Astrocyte (in vitro differentiated cells and primary cell): Measurements from ENCODE around the gene PRAC1. TPM values are rescaled to one million over a fixed set of nuclear protein-coding genes. Genes with fewer than 3 reads are reported as not detected.

Experiments
- DNase-seq: peaks from one replicate; pipeline ENCODE4 v3.0.0-alpha.2; 2010; ENCODE audit warnings: low read depth
- FAIRE-seq: peaks from 2 replicates; lab custom pipeline; 2011; peaks lifted over from hg19 to GRCh38; lab: Jason Lieb, UNC
- H2AFZ ChIP-seq: 2 replicates; pipeline ENCODE4 v1.6.0; 2012; ENCODE audit warnings: low read depth, low read length, inconsistent platforms
- H3K27ac ChIP-seq: 2 replicates; pipeline ENCODE4 v1.5.1; 2011; ENCODE audit warnings: low read depth, low read length, inconsistent platforms
- H3K27me3 ChIP-seq: 2 replicates; pipeline ENCODE4 v1.6.0; 2011; ENCODE audit warnings: low read length, inconsistent platforms; ENCODE audit not compliant: insufficient read depth
- H3K36me3 ChIP-seq: 2 replicates; pipeline ENCODE4 v1.5.1; 2011; ENCODE audit warnings: low read length, inconsistent platforms; ENCODE audit not compliant: insufficient read depth
- H3K4me1 ChIP-seq: 2 replicates; pipeline ENCODE4 v1.5.1; 2011; ENCODE audit warnings: low read length, inconsistent platforms; ENCODE audit not compliant: insufficient read depth
- H3K4me2 ChIP-seq: 2 replicates; pipeline ENCODE4 v1.6.0; 2012; ENCODE audit warnings: low read length, inconsistent platforms
- H3K4me3 ChIP-seq: 2 replicates; pipeline ENCODE4 v1.5.1; 2011; ENCODE audit warnings: low read depth, mild to moderate bottlenecking, low read length, inconsistent platforms; ENCODE audit not compliant: insufficient read depth
- H3K79me2 ChIP-seq: 2 replicates; pipeline ENCODE4 v1.6.0; 2012; ENCODE audit warnings: mild to moderate bottlenecking, low read length, inconsistent platforms; ENCODE audit not compliant: insufficient read depth
- H3K9ac ChIP-seq: 2 replicates; pipeline ENCODE4 v1.6.0; 2012; ENCODE audit warnings: mild to moderate bottlenecking, low read length, inconsistent platforms
- H3K9me3 ChIP-seq: 2 replicates; pipeline ENCODE4 v1.5.1; 2012; ENCODE audit warnings: low read depth, mild to moderate bottlenecking, low read length, inconsistent platforms; ENCODE audit not compliant: insufficient read depth
- H4K20me1 ChIP-seq: 2 replicates; pipeline ENCODE4 v1.6.0; 2012; ENCODE audit warnings: low read length, inconsistent platforms; ENCODE audit not compliant: insufficient read depth
- H3K27ac Mint-ChIP-seq: one replicate; pipeline ENCODE4 v1.8.0; 2021; ENCODE audit warnings: mild to moderate bottlenecking, mixed read lengths; ENCODE audit not compliant: unreplicated experiment
- H3K27me3 Mint-ChIP-seq: one replicate; pipeline ENCODE4 v1.8.0; 2021; ENCODE audit warnings: low read depth, mixed read lengths; ENCODE audit not compliant: unreplicated experiment
- H3K36me3 Mint-ChIP-seq: one replicate; pipeline ENCODE4 v1.8.0; 2021; ENCODE audit warnings: low read depth, mixed read lengths; ENCODE audit not compliant: unreplicated experiment
- H3K4me1 Mint-ChIP-seq: one replicate; pipeline ENCODE4 v1.8.0; 2021; ENCODE audit warnings: low read depth, mixed read lengths; ENCODE audit not compliant: unreplicated experiment
- H3K4me3 Mint-ChIP-seq: one replicate; pipeline ENCODE4 v1.8.0; 2021; ENCODE audit warnings: mild to moderate bottlenecking, moderate library complexity, mixed read lengths; ENCODE audit not compliant: unreplicated experiment
- H3K9me3 Mint-ChIP-seq: one replicate; pipeline ENCODE4 v1.8.0; 2021; ENCODE audit warnings: mild to moderate bottlenecking, mixed read lengths; ENCODE audit not compliant: unreplicated experiment
- EZH2 ChIP-seq: IDR thresholded peaks from 2 replicates; pipeline ENCODE4 v1.6.1; 2012; ENCODE audit warnings: mild to moderate bottlenecking, low read length, inconsistent platforms; ENCODE audit not compliant: insufficient read depth
- total RNA-seq: library from RNA; stranded (reverse); gene quantifications from 2 replicates; pipeline ENCODE4 v1.2.1, GENCODE V29; 2021
- TF ChIP-seq, protein P1 (sequence below): IDR thresholded peaks from 2 replicates; pipeline ENCODE4 v1.5.1; 2011; ENCODE audit warnings: low read depth, mild to moderate bottlenecking, inconsistent platforms, low read length, moderate library complexity; ENCODE audit not compliant: insufficient read depth

The PRAC1 gene
- total RNA-seq, 1 donor from 2014 or later, result not detected

DNA sequence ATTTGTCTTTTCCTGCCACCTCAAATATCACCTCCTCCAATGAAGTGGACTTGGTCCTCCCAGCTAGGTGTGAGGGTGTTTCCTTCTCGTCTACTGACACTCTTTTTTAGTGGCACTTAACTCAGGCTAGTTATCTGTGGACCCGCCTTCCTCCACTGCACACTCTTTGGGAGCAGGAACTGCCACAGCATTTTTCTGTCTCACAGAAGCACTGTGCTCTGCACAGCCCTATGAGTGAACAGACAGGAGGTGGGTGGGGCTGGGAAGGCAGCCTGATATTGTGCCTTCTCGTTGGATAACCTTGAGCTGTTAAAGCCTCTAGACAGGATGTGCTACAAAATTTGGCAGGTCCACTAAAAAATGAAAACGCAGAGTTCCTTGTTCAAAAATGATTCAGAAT is 38.1 kb upstream of the PRAC1 start:
- no peaks in the 10 kb centered on the region for H3K36me3 ChIP-seq
- H2AFZ ChIP-seq, result no peak overlapping the region
- H3K27me3 ChIP-seq, result peaks cover 66% of the 10 kb centered on the region
- peaks cover 7% of the 10 kb centered on the region for H3K9me3 Mint-ChIP-seq
- no peak overlapping the region for H3K4me2 ChIP-seq
- H3K4me1 Mint-ChIP-seq, result no peaks in the 10 kb centered on the region
- no peaks in the 10 kb centered on the region for H3K9me3 ChIP-seq
- H3K27ac ChIP-seq, result no peak overlapping the region
- peaks cover 90% of the 10 kb centered on the region for H3K27me3 Mint-ChIP-seq
- H4K20me1 ChIP-seq, result no peaks in the 10 kb centered on the region
- no peak overlapping the region for H3K27ac Mint-ChIP-seq
- FAIRE-seq (no peak), DNase-seq (no peak)
- no peak overlapping the region for H3K9ac ChIP-seq
- H3K79me2 ChIP-seq, result no peaks in the 10 kb centered on the region
- TF ChIP-seq, protein P1, sequence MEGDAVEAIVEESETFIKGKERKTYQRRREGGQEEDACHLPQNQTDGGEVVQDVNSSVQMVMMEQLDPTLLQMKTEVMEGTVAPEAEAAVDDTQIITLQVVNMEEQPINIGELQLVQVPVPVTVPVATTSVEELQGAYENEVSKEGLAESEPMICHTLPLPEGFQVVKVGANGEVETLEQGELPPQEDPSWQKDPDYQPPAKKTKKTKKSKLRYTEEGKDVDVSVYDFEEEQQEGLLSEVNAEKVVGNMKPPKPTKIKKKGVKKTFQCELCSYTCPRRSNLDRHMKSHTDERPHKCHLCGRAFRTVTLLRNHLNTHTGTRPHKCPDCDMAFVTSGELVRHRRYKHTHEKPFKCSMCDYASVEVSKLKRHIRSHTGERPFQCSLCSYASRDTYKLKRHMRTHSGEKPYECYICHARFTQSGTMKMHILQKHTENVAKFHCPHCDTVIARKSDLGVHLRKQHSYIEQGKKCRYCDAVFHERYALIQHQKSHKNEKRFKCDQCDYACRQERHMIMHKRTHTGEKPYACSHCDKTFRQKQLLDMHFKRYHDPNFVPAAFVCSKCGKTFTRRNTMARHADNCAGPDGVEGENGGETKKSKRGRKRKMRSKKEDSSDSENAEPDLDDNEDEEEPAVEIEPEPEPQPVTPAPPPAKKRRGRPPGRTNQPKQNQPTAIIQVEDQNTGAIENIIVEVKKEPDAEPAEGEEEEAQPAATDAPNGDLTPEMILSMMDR, result no peak
- no peak for TF ChIP-seq EZH2
- H3K36me3 Mint-ChIP-seq, result peaks cover 2% of the 10 kb centered on the region
- no peak overlapping the region for H3K4me3 ChIP-seq
- H3K4me3 Mint-ChIP-seq, result no peak overlapping the region
- H3K4me1 ChIP-seq, result no peaks in the 10 kb centered on the region

DNA sequence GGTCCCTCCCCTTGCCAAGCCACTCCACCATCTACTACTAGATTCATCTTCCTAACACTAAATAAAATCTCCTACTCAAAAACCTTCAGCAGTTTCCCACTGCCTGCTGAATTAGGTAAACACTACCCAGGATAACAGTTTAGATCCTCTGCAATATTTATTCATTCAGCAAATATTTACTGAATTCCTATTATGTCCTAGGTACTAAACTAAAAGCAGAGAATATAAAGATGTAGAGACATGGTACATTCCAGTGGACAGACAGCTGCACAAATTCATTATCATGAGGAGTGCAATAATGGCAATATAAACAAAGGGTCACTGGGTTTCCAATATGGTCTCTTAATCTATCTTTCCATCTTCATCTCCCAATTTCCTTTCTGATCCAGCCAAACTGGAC is 37.0 kb upstream of the PRAC1 start:
- no peak overlapping the region for H3K4me3 ChIP-seq
- Mint-ChIP-seq H3K27me3 (peaks cover 89% of the 10 kb centered on the region), H3K9me3 (peaks cover 8% of the 10 kb centered on the region), H3K4me1 (no peaks in the 10 kb centered on the region), H3K27ac (no peak overlapping the region), H3K4me3 (no peak overlapping the region), H3K36me3 (peaks cover 3% of the 10 kb centered on the region)
- DNase-seq (no peak), FAIRE-seq (no peak)
- TF ChIP-seq, protein P1, result no peak
- TF ChIP-seq EZH2, result no peak
- no peaks in the 10 kb centered on the region for H3K4me1 ChIP-seq
- no peak overlapping the region for H3K27ac ChIP-seq
- H3K9ac ChIP-seq, result no peak overlapping the region
- no peaks in the 10 kb centered on the region for H4K20me1 ChIP-seq
- peaks cover 73% of the 10 kb centered on the region for H3K27me3 ChIP-seq
- no peaks in the 10 kb centered on the region for H3K79me2 ChIP-seq
- H3K36me3 ChIP-seq, result no peaks in the 10 kb centered on the region
- no peak overlapping the region for H3K4me2 ChIP-seq
- H2AFZ ChIP-seq, result no peak overlapping the region
- peaks cover 3% of the 10 kb centered on the region for H3K9me3 ChIP-seq

DNA sequence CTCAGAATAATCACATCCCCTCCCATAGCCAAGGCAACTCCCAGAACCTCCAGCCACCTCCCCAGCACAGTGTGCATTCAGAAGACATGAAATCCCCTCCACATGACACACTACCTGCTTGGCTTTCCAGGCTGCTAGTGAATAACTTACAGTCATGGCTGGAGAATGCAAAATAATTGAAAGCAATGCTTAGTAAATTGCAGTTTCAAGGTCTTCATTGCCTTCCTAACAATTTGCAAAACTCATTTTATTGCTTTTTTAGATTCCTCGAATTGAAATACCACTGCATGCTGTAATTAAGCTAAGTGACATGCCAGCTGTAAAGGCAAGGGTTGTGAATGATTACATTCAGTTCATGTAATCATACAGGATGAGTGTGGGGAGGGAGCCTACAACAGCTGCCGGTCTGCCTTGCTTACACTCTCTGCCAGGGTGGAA is 35.2 kb upstream of the PRAC1 start:
- Histone ChIP-seq H3K36me3 (no peaks in the 10 kb centered on the region), H2AFZ (no peak overlapping the region), H3K4me1 (peaks cover 4% of the 10 kb centered on the region), H3K4me3 (no peak overlapping the region), H3K9me3 (peaks cover 6% of the 10 kb centered on the region), H3K27ac (no peak overlapping the region), H3K79me2 (no peaks in the 10 kb centered on the region), H3K9ac (no peak overlapping the region), H4K20me1 (no peaks in the 10 kb centered on the region), H3K27me3 (peaks cover 80% of the 10 kb centered on the region), H3K4me2 (no peak overlapping the region)
- FAIRE-seq, result peak; percentile 41
- Mint-ChIP-seq H3K4me3 (no peak overlapping the region), H3K9me3 (peaks cover 13% of the 10 kb centered on the region), H3K27ac (no peak overlapping the region), H3K27me3 (peaks cover 87% of the 10 kb centered on the region), H3K4me1 (peaks cover 3% of the 10 kb centered on the region), H3K36me3 (peaks cover 5% of the 10 kb centered on the region)
- TF ChIP-seq, protein P1, result no peak
- no peak for TF ChIP-seq EZH2
- no peak for DNase-seq
